Measurements from ENCODE around the gene FRMD8.

DNA sequence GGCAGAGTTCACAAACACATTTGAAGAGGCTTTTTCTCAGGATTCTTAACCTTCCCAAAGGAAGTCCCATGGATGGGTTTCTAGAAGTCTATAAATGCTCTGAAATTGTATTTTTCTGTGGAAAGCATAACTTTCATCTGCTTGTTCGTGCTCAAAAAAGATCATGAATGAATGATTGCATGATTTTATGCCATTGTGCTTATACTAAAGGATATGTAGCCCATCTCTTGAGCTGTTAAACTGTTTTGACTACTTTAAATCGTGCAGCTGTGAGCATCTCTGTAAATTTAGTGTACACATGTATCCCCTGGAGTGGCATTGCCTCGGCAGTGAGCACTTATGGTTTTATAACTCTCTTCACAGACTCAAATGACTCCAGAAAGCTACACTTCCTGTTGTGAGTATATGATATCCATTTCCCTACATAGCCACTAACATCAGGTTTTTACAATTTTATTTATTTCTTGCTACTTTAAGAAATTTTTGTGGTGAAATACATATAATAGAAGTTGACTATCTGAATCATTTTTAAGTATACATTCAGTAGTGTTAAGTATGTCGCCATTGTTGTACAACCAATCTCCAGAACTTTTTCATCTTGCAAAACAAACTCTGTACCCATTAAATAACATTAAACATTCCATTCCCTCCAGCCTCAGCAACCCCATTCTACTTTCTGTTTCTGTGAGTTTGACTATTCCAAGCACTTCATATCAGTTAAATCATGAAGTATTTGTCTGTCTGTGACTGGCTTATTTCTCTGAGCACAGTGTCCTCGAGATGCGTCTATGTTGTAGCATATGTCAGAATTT, 44.2 kb downstream of the FRMD8 start:
- TF ChIP-seq CTCF (IDR thresholded peaks at IDR 0.05), result no peak
- no peak for TF ChIP-seq POLR2A (IDR thresholded peaks at IDR 0.05; ENCODE audit: low read depth)
